Right lobe of liver (tissue), 6 donors: ENCODE measurements around the gene SRSF6. TPM values are rescaled to one million over a fixed set of nuclear protein-coding genes. Genes with fewer than 3 reads are reported as not detected.

Experiments used
- ATAC-seq, 4 donors: fragments of 200-7000 bp; cut with Tn5 transposase; one replicate each; pipeline ENCODE4 v1.9.1; 2020; ENCODE audit warnings: mild to moderate bottlenecking in 4 of 4, moderate library complexity in 4 of 4
- DNase-seq, 3 donors: peaks; one replicate each; pipeline ENCODE4 v3.0.0-alpha.2; 2020
- H3K27ac ChIP-seq, 3 donors: fragments of 200-600 bp; one replicate each; pipeline ENCODE4 v1.8.0; 2022
- H3K27me3 ChIP-seq, 2 donors: fragments of 200-600 bp; one replicate each; pipeline ENCODE4 v1.8.0; 2022
- H3K36me3 ChIP-seq, 4 donors: fragments of 200-600 bp; sonication (generic) in 1 of 4; one replicate each; pipeline versions ENCODE4 v1.5.1 to v1.8.0; 2017 to 2022; ENCODE audit warnings: control low read depth in 1 of 4
- H3K4me1 ChIP-seq, 4 donors: fragments of 200-600 bp; sonication (generic) in 1 of 4; one replicate each; pipeline versions ENCODE4 v1.5.1 to v1.8.0; 2017 to 2022; ENCODE audit warnings: control low read depth in 1 of 4
- H3K4me3 ChIP-seq, 3 donors: fragments of 200-600 bp; one replicate each; pipeline ENCODE4 v1.8.0; 2022
- H3K9me3 ChIP-seq, 4 donors: fragments of 200-600 bp; sonication (generic) in 1 of 4; one replicate each; pipeline versions ENCODE4 v1.5.1 to v1.8.0; 2017 to 2022; ENCODE audit warnings: control low read depth in 1 of 4
- POLR2A ChIP-seq: fragments of 450-650 bp; IDR thresholded peaks from one replicate; pipeline ENCODE4 v1.6.1; 2017; ENCODE audit warnings: antibody characterized with exemption, mild to moderate bottlenecking
- WGBS: methylation state at CpG from one replicate; pipeline ENCODE4 v1.1.6; 2018; ENCODE audit warnings: low coverage, low lambda C conversion rate; ENCODE audit not compliant: insufficient coverage; ENCODE audit errors: missing lambda C conversion rate; 5-methylcytosine and 5-hydroxymethylcytosine counted together
- intact Hi-C, 2 donors: fragments of 100-400 bp; cut with DNase I; formaldehyde crosslinking; loops; one replicate each; pipeline versions ENCODE4 v1.11.2 to v1.14.1; 2022
- long read RNA-seq: library from polyadenylated mRNA; unstranded; transcript quantifications from one replicate; pipeline ENCODE4 v2.0.0, GENCODE V29; 2019
- total RNA-seq, 6 experiments: library from RNA; depleted of rRNA in 2 of 6; stranded (reverse); fragments of >200 nt in 2 of 6; fragmentation: NEBNext Ultra II Directional in 3 of 6; extraction: Animal tissue kit (Norgen Biotek cat#: 25700) in 3 of 6; gene quantifications; one replicate each; pipeline versions ENCODE4 v1.1.0 to v1.2.4, GENCODE V29; 2016 to 2023
- TF ChIP-seq, protein P1 (sequence below), 4 donors: fragments of 200-600 bp in 3 of 4; fragments of 450-650 bp in 1 of 4; IDR thresholded peaks; one replicate each; pipeline versions ENCODE4 v1.5.1 to v1.8.0; 2016 to 2022; ENCODE audit warnings: antibody characterized with exemption in 4 of 4, mild to moderate bottlenecking in 2 of 4
- donor health status: DM: no; HTN: yes; CAD: no.
- donor health status: DM: no; HTN: no; CAD: no.
- donor health status: DM: no; HTN: no; CAD: no.
- donor health status: DM: no; HTN: yes; CAD: no.
- donor health status: DM: no; HTN: yes; CAD: no.

The SRSF6 gene
- 100 to 1,000 TPM in 1 of 6 experiments, 10 to 100 TPM in 5; 35.1 to 111 (median 76.8) TPM for total RNA-seq
- long read RNA-seq, full-length matches to known transcripts = 1 of 26 reads
- long read RNA-seq, partial matches to known transcripts = 0 of 26 reads
- long read RNA-seq, other reads (novel, unspliced or antisense) = 25 of 26 reads

DNA sequence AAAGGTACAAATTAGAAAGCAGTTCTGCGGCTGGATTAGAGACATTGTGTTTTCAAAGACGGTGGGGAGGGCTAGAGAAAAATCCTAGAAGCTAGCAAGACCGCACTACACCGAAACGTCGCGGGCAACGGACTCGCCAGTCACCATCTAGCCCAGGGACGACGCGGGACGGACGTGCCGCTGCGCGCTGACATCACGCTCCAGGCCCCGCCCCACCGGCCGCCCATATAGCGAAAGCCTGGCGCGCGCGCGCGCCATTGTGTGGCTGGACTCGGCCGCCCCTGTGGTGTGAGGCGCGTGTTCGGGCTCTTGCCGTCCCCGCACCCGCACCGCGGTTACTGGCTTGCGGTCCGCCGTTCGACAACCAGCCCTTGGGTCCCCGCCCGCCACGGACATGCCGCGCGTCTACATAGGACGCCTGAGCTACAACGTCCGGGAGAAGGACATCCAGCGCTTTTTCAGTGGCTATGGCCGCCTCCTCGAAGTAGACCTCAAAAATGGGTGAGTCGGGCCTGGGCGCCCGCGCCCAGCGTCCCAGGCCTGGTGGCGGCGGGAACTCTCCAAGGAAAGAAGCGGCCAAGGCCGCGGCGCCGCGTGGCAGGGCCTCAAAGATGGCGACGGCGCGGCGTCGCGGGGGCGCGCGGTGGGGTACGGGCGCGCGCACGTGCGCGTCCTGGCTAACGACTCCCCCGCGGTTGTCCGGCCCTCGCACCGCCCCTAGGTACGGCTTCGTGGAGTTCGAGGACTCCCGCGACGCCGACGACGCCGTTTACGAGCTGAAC is at the start of gene SRSF6:
SRSF6 (plus strand) TSS at position 257 of the 782 bp plus-strand sequence; CDS start at position 395, 138 bp downstream.
- intact Hi-C loops = no loop called here
- peak; percentile 96 to 97 (median 97) for DNase-seq
- TF ChIP-seq, protein P1, sequence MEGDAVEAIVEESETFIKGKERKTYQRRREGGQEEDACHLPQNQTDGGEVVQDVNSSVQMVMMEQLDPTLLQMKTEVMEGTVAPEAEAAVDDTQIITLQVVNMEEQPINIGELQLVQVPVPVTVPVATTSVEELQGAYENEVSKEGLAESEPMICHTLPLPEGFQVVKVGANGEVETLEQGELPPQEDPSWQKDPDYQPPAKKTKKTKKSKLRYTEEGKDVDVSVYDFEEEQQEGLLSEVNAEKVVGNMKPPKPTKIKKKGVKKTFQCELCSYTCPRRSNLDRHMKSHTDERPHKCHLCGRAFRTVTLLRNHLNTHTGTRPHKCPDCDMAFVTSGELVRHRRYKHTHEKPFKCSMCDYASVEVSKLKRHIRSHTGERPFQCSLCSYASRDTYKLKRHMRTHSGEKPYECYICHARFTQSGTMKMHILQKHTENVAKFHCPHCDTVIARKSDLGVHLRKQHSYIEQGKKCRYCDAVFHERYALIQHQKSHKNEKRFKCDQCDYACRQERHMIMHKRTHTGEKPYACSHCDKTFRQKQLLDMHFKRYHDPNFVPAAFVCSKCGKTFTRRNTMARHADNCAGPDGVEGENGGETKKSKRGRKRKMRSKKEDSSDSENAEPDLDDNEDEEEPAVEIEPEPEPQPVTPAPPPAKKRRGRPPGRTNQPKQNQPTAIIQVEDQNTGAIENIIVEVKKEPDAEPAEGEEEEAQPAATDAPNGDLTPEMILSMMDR (IDR thresholded peaks at IDR 0.05) = no peak
- TF ChIP-seq POLR2A = peak; percentile 99
- Histone ChIP-seq H3K9me3 (no peaks in the 10 kb centered on the region), H3K27ac (peak within 1 kb of the TSS; percentile 100), H3K4me3 (peak within 1 kb of the TSS; percentile 89 to 94 (median 93)), H3K36me3 (peaks cover 8 to 38% (median 19%) of the 10 kb centered on the region in 4 donors), H3K27me3 (no peaks in the 10 kb centered on the region), H3K4me1 (peaks cover 0 to 23% (median 5%) of the 10 kb centered on the region in 4 donors)
- WGBS = 0% methylated on average over 6 of the region's 101 CpGs
- ATAC-seq = peak; percentile 93 to 97 (median 95)

GRCh38 chr20:43408848-43409576 is 48.7 kb upstream of the SRSF6 start:
- DNase-seq = no peak
- Histone ChIP-seq H3K36me3 (no peaks in the 10 kb centered on the region), H3K4me1 (no peaks in the 10 kb centered on the region), H3K4me3 (no peak overlapping the region), H3K9me3 (no peaks in the 10 kb centered on the region), H3K27ac (no peak overlapping the region), H3K27me3 (peaks cover 0 to 8% of the 10 kb centered on the region in 2 donors)
- intact Hi-C loops = no loop called here
- ATAC-seq = peak in 1 of 4 donors; percentile 31
- WGBS = 9% methylated on average over 11 of the region's 11 CpGs
- TF ChIP-seq POLR2A = no peak
- TF ChIP-seq, protein P1 (IDR thresholded peaks at IDR 0.05) = peak; percentile 43 to 64 (median 46)

DNA sequence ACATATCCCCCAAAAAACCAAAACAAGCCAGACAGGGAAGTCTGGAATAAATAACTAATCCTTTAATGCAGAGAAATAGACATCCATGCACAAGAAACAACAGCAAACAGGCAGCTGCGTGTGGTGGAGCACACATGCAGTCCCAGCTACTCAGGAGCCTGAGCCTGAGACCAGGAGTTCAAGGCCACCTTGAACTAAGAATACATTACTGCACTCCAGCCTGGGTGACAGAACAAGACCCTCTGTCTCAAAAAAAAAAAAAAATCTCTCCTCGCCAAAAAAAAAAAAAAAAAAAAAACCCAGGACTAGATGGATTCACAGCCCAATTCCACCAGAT is 48.2 kb upstream of the SRSF6 start:
- intact Hi-C loops = no loop called here
- Histone ChIP-seq H3K27ac (no peak overlapping the region), H3K4me3 (no peak overlapping the region), H3K4me1 (no peaks in the 10 kb centered on the region), H3K36me3 (no peaks in the 10 kb centered on the region), H3K9me3 (no peaks in the 10 kb centered on the region), H3K27me3 (peaks cover 0 to 8% of the 10 kb centered on the region in 2 donors)
- DNase-seq (no peak), ATAC-seq (no peak)
- WGBS = 100% methylated on average over 1 of the region's 2 CpGs
- TF ChIP-seq POLR2A = no peak
- TF ChIP-seq, protein P1 (IDR thresholded peaks at IDR 0.05) = no peak

DNA sequence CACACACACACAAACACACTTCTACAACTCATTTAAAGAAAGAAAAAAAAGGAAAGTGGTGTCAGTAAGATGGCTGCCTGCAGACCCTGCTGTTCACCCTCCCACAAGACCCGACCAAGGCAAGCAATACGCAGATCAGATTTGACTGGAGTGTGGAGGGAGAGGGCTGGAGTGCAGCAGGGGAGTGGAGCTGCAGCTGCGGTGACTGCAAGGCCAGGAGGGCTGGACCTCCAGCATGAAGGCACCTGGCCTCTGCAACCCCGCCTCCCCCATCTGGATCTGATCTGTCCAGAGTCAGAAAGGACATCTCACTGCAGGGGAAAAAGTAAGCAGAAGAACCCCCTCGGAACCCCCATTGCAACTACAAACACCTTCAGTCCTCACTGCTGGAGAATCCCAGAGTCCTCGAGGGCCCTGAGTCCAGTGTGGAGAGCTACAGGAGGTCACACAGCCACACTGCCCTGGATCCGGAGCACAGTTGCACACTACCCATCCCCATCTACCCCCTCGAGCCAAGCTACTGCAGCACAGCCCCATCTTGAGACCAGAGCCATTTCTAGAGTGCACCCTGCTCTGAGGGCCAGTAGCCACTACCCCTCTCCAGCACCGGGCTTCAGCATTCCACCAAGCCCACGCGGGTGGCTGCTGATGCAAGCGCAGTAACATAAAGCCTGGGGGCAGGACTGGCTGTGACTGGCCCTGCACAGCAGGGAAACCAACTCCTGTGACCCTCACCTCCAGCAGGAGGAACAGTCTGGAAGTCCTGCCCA is 41.9 kb upstream of the SRSF6 start:
- 36% methylated on average over 2 of the region's 12 CpGs for WGBS
- Histone ChIP-seq H3K9me3 (no peaks in the 10 kb centered on the region), H3K36me3 (no peaks in the 10 kb centered on the region), H3K27ac (no peak overlapping the region), H3K4me1 (no peaks in the 10 kb centered on the region), H3K4me3 (no peak overlapping the region), H3K27me3 (no peaks in the 10 kb centered on the region)
- ATAC-seq (peak in 1 of 4 donors; percentile 36), DNase-seq (no peak)
- TF ChIP-seq, protein P1 (IDR thresholded peaks at IDR 0.05) = no peak
- no peak for TF ChIP-seq POLR2A
- intact Hi-C loops = no loop called here
